ENCODE measurements around the gene SSMEM1. TPM values are rescaled to one million over a fixed set of nuclear protein-coding genes. Genes with fewer than 3 reads are reported as not detected.
A peak's percentile ranks its signal among the peaks of the same experiment; 100 is the strongest.

Gene SSMEM1
- total and polyA plus RNA-seq, 9 of the 15 experiments (the other 6 are each of a cell fraction or from before 2014, with no cell fraction given), result 0.10 to 0.28 (median 0.18) TPM; not detected in 4

DNA sequence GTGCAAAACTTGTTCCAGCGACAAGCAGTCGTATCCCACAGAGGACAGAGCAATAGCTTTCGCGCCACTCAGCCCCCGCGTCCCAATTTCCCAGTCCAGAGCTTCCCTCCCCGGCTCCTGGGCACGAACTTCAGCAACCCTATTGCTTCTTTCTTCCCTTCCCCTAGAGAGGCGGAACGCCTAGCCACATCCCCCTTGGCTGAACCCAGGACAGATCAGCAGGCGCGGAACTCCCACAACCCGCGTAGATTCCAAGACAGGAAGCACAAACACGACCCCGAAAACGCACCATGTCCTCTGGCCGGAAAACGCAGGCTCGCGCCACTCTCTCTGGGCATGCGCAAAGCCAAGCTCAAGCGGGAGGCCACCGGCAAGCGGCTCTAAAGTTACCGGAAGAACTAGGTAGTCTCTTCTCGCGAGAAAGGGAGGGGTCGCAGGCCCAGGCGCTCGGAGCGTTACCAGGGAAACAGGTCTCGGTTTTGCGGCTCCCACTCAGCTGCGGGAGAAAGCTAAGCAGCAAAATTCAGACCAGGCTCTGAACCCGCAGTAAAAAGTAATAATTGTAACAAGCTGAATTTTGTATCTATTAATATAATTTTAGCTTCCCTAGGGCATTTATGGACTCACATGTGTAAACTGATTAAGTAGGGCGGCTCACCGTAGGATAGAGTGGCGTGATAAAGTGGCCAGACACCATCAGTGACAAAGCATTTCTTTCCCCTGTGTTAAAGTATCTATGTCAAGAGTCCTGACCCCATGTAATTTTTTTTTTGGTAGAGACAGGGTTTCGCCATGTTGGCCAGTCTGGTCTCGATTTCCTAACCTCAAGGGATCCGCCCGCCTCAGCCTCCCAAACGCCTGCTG lies 2.3 kb upstream of the SSMEM1 start, which contains the start of gene TMEM209 (continued):
- TF ChIP-seq, protein P1, sequence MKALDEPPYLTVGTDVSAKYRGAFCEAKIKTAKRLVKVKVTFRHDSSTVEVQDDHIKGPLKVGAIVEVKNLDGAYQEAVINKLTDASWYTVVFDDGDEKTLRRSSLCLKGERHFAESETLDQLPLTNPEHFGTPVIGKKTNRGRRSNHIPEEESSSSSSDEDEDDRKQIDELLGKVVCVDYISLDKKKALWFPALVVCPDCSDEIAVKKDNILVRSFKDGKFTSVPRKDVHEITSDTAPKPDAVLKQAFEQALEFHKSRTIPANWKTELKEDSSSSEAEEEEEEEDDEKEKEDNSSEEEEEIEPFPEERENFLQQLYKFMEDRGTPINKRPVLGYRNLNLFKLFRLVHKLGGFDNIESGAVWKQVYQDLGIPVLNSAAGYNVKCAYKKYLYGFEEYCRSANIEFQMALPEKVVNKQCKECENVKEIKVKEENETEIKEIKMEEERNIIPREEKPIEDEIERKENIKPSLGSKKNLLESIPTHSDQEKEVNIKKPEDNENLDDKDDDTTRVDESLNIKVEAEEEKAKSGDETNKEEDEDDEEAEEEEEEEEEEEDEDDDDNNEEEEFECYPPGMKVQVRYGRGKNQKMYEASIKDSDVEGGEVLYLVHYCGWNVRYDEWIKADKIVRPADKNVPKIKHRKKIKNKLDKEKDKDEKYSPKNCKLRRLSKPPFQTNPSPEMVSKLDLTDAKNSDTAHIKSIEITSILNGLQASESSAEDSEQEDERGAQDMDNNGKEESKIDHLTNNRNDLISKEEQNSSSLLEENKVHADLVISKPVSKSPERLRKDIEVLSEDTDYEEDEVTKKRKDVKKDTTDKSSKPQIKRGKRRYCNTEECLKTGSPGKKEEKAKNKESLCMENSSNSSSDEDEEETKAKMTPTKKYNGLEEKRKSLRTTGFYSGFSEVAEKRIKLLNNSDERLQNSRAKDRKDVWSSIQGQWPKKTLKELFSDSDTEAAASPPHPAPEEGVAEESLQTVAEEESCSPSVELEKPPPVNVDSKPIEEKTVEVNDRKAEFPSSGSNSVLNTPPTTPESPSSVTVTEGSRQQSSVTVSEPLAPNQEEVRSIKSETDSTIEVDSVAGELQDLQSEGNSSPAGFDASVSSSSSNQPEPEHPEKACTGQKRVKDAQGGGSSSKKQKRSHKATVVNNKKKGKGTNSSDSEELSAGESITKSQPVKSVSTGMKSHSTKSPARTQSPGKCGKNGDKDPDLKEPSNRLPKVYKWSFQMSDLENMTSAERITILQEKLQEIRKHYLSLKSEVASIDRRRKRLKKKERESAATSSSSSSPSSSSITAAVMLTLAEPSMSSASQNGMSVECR (CRISPR knock-in tag; IDR thresholded peaks at IDR 0.05), result peak; percentile 78
- 0 out of 2 replicates have a peak, but pooled peaks have one; percentile 64 for TF ChIP-seq SRSF3 (IDR thresholded peaks at IDR 0.05; ENCODE audit: insufficient read depth, low read length)
- no peak for TF ChIP-seq NR4A1 (CRISPR knock-in tag; IDR thresholded peaks at IDR 0.05)
- no peak; the same call in 1 of the 2 replicates for TF ChIP-seq NR4A1 (tag; IDR thresholded peaks at IDR 0.05)
- TF ChIP-seq ZNF778 (CRISPR knock-in tag; IDR thresholded peaks at IDR 0.05), result no peak
- TF ChIP-seq ZNF184 (CRISPR knock-in tag; IDR thresholded peaks at IDR 0.05), result no peak
- TF ChIP-seq, protein P2, sequence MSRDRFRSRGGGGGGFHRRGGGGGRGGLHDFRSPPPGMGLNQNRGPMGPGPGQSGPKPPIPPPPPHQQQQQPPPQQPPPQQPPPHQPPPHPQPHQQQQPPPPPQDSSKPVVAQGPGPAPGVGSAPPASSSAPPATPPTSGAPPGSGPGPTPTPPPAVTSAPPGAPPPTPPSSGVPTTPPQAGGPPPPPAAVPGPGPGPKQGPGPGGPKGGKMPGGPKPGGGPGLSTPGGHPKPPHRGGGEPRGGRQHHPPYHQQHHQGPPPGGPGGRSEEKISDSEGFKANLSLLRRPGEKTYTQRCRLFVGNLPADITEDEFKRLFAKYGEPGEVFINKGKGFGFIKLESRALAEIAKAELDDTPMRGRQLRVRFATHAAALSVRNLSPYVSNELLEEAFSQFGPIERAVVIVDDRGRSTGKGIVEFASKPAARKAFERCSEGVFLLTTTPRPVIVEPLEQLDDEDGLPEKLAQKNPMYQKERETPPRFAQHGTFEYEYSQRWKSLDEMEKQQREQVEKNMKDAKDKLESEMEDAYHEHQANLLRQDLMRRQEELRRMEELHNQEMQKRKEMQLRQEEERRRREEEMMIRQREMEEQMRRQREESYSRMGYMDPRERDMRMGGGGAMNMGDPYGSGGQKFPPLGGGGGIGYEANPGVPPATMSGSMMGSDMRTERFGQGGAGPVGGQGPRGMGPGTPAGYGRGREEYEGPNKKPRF (IDR thresholded peaks at IDR 0.05; ENCODE audit: low read depth, low read length), result no peak
- peak; percentile 95 for TF ChIP-seq ZNF316 (IDR thresholded peaks at IDR 0.05)
- TF ChIP-seq, protein P3, sequence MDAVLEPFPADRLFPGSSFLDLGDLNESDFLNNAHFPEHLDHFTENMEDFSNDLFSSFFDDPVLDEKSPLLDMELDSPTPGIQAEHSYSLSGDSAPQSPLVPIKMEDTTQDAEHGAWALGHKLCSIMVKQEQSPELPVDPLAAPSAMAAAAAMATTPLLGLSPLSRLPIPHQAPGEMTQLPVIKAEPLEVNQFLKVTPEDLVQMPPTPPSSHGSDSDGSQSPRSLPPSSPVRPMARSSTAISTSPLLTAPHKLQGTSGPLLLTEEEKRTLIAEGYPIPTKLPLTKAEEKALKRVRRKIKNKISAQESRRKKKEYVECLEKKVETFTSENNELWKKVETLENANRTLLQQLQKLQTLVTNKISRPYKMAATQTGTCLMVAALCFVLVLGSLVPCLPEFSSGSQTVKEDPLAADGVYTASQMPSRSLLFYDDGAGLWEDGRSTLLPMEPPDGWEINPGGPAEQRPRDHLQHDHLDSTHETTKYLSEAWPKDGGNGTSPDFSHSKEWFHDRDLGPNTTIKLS (IDR thresholded peaks at IDR 0.05; ENCODE audit: borderline replicate concordance, low read depth), result peak; percentile 99
- TF ChIP-seq FOS (IDR thresholded peaks at IDR 0.05; ENCODE audit: extremely low read depth, insufficient read length), result no peak
- TF ChIP-seq GTF2E2 (tag; IDR thresholded peaks at IDR 0.05), result peak; percentile 85
- TF ChIP-seq FUS (optimal IDR thresholded peaks at IDR 0.05; ENCODE audit: low read depth, low read length), result no peak
- TF ChIP-seq, protein P4, sequence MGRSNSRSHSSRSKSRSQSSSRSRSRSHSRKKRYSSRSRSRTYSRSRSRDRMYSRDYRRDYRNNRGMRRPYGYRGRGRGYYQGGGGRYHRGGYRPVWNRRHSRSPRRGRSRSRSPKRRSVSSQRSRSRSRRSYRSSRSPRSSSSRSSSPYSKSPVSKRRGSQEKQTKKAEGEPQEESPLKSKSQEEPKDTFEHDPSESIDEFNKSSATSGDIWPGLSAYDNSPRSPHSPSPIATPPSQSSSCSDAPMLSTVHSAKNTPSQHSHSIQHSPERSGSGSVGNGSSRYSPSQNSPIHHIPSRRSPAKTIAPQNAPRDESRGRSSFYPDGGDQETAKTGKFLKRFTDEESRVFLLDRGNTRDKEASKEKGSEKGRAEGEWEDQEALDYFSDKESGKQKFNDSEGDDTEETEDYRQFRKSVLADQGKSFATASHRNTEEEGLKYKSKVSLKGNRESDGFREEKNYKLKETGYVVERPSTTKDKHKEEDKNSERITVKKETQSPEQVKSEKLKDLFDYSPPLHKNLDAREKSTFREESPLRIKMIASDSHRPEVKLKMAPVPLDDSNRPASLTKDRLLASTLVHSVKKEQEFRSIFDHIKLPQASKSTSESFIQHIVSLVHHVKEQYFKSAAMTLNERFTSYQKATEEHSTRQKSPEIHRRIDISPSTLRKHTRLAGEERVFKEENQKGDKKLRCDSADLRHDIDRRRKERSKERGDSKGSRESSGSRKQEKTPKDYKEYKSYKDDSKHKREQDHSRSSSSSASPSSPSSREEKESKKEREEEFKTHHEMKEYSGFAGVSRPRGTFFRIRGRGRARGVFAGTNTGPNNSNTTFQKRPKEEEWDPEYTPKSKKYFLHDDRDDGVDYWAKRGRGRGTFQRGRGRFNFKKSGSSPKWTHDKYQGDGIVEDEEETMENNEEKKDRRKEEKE (IDR thresholded peaks at IDR 0.05; ENCODE audit: borderline replicate concordance in 1 of 2, control insufficient read depth in 1 of 2, low read depth in 2 of 2, low read length in 1 of 2), result no peak; a peak in 1 of 4 replicates
- TF ChIP-seq CSDE1 (IDR thresholded peaks at IDR 0.05), result peak in 1 of 2 experiments; percentile 88; a peak in 2 of 4 replicates
- TF ChIP-seq SRSF9 (IDR thresholded peaks at IDR 0.05; ENCODE audit: borderline replicate concordance, low read depth, low read length), result no peak
